ENCODE data around the gene GLP1R. TPM values are rescaled to one million over a fixed set of nuclear protein-coding genes. Genes with fewer than 3 reads are reported as not detected.

The GLP1R gene
- total RNA-seq, 1 donor from 2014 or later = not detected

DNA sequence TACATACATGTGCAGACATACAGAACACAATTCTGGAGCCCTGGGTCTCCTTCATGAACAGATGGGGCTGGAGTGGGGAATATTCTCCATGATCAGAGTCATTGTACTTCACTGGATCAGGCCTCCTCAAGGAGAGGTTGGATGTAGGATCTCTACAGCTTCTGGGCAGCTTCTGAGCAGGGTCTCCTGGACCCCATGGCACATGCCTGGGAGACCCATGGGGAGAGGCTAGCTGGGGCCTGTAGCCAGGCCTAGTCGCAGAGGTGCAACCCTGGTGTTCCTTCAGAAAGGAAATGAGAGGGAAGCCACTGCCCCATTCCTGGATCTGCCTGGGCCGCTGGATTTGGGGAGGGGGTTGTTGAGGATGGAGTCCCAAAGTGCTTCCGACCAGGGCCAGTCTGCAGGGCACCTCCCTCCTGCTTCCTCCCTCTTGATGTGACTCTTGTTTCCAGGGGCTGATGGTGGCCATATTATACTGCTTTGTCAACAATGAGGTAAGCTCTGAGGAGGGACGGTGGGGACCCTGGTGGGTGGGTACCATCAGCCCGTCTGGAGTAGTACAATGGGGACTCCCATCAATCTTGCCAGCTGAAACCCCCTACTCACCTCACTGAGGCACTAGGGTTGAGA lies 31.8 kb downstream of the GLP1R start:
- TF ChIP-seq, protein P1, sequence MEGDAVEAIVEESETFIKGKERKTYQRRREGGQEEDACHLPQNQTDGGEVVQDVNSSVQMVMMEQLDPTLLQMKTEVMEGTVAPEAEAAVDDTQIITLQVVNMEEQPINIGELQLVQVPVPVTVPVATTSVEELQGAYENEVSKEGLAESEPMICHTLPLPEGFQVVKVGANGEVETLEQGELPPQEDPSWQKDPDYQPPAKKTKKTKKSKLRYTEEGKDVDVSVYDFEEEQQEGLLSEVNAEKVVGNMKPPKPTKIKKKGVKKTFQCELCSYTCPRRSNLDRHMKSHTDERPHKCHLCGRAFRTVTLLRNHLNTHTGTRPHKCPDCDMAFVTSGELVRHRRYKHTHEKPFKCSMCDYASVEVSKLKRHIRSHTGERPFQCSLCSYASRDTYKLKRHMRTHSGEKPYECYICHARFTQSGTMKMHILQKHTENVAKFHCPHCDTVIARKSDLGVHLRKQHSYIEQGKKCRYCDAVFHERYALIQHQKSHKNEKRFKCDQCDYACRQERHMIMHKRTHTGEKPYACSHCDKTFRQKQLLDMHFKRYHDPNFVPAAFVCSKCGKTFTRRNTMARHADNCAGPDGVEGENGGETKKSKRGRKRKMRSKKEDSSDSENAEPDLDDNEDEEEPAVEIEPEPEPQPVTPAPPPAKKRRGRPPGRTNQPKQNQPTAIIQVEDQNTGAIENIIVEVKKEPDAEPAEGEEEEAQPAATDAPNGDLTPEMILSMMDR (IDR thresholded peaks at IDR 0.05) = no peak
- DNase-seq (ENCODE audit: extremely low spot score, unreplicated experiment) = no peak
- H3K4me3 Mint-ChIP-seq (ENCODE audit: unreplicated experiment) = no peak overlapping the region
- H3K27ac Mint-ChIP-seq (ENCODE audit: unreplicated experiment) = no peak overlapping the region
- peaks cover 2% of the 10 kb centered on the region for H3K27me3 Mint-ChIP-seq (ENCODE audit: unreplicated experiment)
- H3K9me3 Mint-ChIP-seq (ENCODE audit: unreplicated experiment) = no peaks in the 10 kb centered on the region
- H3K4me1 Mint-ChIP-seq (ENCODE audit: unreplicated experiment) = no peaks in the 10 kb centered on the region
- no peaks in the 10 kb centered on the region for H3K36me3 Mint-ChIP-seq (ENCODE audit: unreplicated experiment)

DNA sequence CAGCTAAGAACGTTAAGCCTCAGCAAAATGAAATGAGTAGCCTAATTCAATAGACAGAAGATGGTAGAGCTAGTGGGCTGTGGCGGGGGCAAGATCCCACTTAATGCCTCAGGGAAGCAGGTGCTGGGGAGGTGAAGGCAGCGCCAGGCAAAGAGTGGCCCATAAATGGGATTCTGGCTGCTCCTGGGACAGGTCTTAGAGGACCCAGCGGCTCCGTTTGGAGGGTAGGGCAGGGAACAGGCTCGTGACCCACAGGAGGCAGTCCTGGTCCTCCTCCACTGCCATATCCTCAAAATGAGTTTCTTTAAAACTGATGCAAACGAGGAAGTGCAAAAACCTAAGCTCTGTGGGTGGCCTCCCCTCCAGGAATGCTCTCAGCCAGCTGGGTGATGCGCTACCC lies 33.7 kb downstream of the GLP1R start:
- Mint-ChIP-seq H3K9me3 (ENCODE audit: unreplicated experiment) (no peaks in the 10 kb centered on the region), H3K27ac (ENCODE audit: unreplicated experiment) (no peak overlapping the region), H3K36me3 (ENCODE audit: unreplicated experiment) (no peaks in the 10 kb centered on the region), H3K27me3 (ENCODE audit: unreplicated experiment) (peaks cover 11% of the 10 kb centered on the region), H3K4me3 (ENCODE audit: unreplicated experiment) (no peak overlapping the region), H3K4me1 (ENCODE audit: unreplicated experiment) (no peaks in the 10 kb centered on the region)
- TF ChIP-seq, protein P1 (IDR thresholded peaks at IDR 0.05) = no peak
- DNase-seq (ENCODE audit: extremely low spot score, unreplicated experiment) = no peak

DNA sequence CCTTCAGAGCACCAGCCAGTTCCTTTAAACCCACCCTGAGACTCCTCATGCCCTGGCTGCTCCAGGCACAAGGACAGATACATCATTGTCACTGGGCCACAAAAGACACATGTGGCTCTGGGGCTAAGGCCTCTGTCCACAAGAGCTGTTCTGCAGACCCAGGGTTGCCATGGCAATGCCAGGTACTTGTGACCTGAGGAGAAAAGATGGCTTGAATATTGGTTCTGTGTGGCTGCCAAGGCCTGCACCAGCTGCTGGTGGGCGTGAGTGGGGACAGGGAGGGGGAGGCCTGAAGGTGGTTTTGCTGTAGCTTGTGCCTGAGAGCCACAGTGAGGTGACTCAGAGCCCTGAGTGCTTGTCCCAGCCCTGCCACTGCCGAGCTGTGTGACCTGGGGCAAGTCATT lies 34.7 kb downstream of the GLP1R start:
- Mint-ChIP-seq H3K27me3 (ENCODE audit: unreplicated experiment) (peaks cover 9% of the 10 kb centered on the region), H3K27ac (ENCODE audit: unreplicated experiment) (no peak overlapping the region), H3K36me3 (ENCODE audit: unreplicated experiment) (no peaks in the 10 kb centered on the region), H3K4me1 (ENCODE audit: unreplicated experiment) (no peaks in the 10 kb centered on the region), H3K9me3 (ENCODE audit: unreplicated experiment) (no peaks in the 10 kb centered on the region), H3K4me3 (ENCODE audit: unreplicated experiment) (no peak overlapping the region)
- TF ChIP-seq, protein P1 (IDR thresholded peaks at IDR 0.05) = no peak
- DNase-seq (ENCODE audit: extremely low spot score, unreplicated experiment) = no peak

DNA sequence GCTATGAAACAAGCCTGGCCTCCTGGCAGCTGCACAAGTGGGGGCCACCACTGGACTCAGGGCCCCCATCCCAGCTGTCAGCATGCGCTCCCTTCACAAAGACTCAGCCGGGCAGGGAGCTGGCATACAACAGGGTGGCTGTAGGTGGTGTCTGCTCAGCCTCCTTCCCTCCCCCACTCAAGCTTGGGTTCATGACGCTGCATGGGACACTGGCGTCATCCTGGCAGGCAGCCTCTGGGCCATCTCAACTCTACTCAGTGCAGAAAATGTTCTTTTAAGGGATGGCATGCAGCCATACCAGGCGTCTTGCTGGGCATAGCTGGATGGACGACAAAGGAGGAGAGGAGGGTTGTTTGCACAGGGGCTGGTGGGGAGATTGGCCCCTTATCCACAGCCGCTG lies 35.9 kb downstream of the GLP1R start:
- no peak for DNase-seq (ENCODE audit: extremely low spot score, unreplicated experiment)
- TF ChIP-seq, protein P1 (IDR thresholded peaks at IDR 0.05) = no peak
- no peak overlapping the region for H3K4me3 Mint-ChIP-seq (ENCODE audit: unreplicated experiment)

DNA sequence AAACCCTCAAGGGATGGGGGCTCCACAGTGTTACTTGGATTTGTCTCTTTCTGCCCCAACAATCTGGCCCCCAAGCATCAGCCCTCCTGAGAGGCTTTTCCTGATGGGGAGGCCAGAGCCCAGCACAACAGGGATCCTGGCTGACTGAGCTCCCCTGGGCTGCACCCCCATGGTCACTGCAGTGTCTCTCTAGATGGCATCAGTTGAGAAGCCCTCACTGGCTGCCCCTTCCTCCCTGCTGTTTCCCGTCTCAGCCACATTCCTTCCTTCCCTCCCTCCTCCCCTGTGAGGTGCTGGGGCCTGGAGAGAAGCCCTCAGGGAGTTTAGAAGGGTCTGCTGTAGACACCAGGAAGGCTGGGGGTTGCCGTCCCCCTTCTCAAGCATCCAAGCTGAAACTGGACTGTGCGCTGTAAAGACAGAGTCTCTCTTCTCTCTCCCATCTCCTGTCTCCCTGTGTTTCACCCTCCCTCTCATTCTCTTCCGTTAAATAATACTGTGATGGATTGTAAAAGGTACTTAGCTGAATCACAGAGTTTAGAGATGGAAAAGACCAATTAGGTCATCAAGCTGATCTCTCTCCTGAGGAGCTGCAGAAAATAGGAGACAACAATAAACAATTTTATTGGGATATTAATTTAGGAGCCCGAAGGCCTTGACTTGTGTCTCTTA lies 36.7 kb downstream of the GLP1R start:
- TF ChIP-seq, protein P1 (IDR thresholded peaks at IDR 0.05) = no peak
- no peaks in the 10 kb centered on the region for H3K9me3 Mint-ChIP-seq (ENCODE audit: unreplicated experiment)
- no peaks in the 10 kb centered on the region for H3K36me3 Mint-ChIP-seq (ENCODE audit: unreplicated experiment)
- H3K27me3 Mint-ChIP-seq (ENCODE audit: unreplicated experiment) = peaks cover 11% of the 10 kb centered on the region
- no peaks in the 10 kb centered on the region for H3K4me1 Mint-ChIP-seq (ENCODE audit: unreplicated experiment)
- DNase-seq (ENCODE audit: extremely low spot score, unreplicated experiment) = no peak
- H3K27ac Mint-ChIP-seq (ENCODE audit: unreplicated experiment) = no peak overlapping the region
- no peak overlapping the region for H3K4me3 Mint-ChIP-seq (ENCODE audit: unreplicated experiment)

More for the DNA sequence above, 35.9 kb downstream of the GLP1R start:
- Mint-ChIP-seq H3K27me3 (ENCODE audit: unreplicated experiment) (peaks cover 9% of the 10 kb centered on the region), H3K36me3 (ENCODE audit: unreplicated experiment) (no peaks in the 10 kb centered on the region), H3K4me1 (ENCODE audit: unreplicated experiment) (no peaks in the 10 kb centered on the region), H3K27ac (ENCODE audit: unreplicated experiment) (no peak overlapping the region), H3K9me3 (ENCODE audit: unreplicated experiment) (no peaks in the 10 kb centered on the region)

Measured in osteocyte (in vitro differentiated cells).